CD14-positive monocyte (primary cell): ENCODE results near the gene PDILT. TPM values are rescaled to one million over a fixed set of nuclear protein-coding genes. Genes with fewer than 3 reads are reported as not detected.
A peak's percentile ranks its signal among the peaks of the same experiment; 100 is the strongest.

Source experiments
- DNase-seq, 3 donors: peaks; one replicate each; pipeline ENCODE4 v3.0.0-alpha.2; 2011 to 2022
- H2AFZ ChIP-seq: 2 replicates; pipeline ENCODE4 v1.6.0; 2012; ENCODE audit warnings: mild to moderate bottlenecking, low read depth, low read length, inconsistent platforms; ENCODE audit not compliant: insufficient read depth, poor library complexity, severe bottlenecking
- H3K27ac ChIP-seq, 2 donors: 1 replicate in 1 of 2; 2 replicates in 1 of 2; pipeline ENCODE4 v1.5.1; 2012 to 2013; ENCODE audit warnings: low read length in 2 of 2, control low read depth in 1 of 2, inconsistent platforms in 1 of 2, low read depth in 1 of 2, mild to moderate bottlenecking in 1 of 2
- H3K27me3 ChIP-seq, 2 donors: one replicate each; pipeline versions ENCODE4 v1.6.0 to v1.6.1; 2011 to 2013; ENCODE audit warnings: low read length in 2 of 2; ENCODE audit not compliant: control insufficient read depth in 2 of 2, insufficient read depth in 2 of 2
- H3K36me3 ChIP-seq, 2 donors: replicated peaks in 1 of 2; 1 replicate in 1 of 2; 2 replicates in 1 of 2; pipeline versions ENCODE4 v1.5.1 to v1.6.1; 2012 to 2013; ENCODE audit warnings: low read length in 2 of 2, control low read depth in 1 of 2, inconsistent platforms in 1 of 2, mild to moderate bottlenecking in 1 of 2; ENCODE audit not compliant: insufficient read depth in 2 of 2, control insufficient read depth in 1 of 2
- H3K4me1 ChIP-seq, 2 donors: 1 replicate in 1 of 2; 2 replicates in 1 of 2; pipeline versions ENCODE4 v1.5.1 to v1.6.1; 2012 to 2013; ENCODE audit warnings: low read length in 2 of 2, control low read depth in 1 of 2, inconsistent platforms in 1 of 2, mild to moderate bottlenecking in 1 of 2, moderate library complexity in 1 of 2; ENCODE audit not compliant: insufficient read depth in 2 of 2, control insufficient read depth in 1 of 2
- H3K4me2 ChIP-seq: replicated peaks from 2 replicates; pipeline ENCODE3; 2012; ENCODE audit warnings: low read length, moderate library complexity, mild to moderate bottlenecking; ENCODE audit not compliant: poor library complexity, severe bottlenecking; ENCODE audit errors: extremely low read depth
- H3K4me3 ChIP-seq, 3 experiments: fragments of 200-600 bp in 1 of 3; sonication (generic) in 1 of 3; replicated peaks in 1 of 3; 1 replicate in 2 of 3; 2 replicates in 1 of 3; pipeline ENCODE4 v1.5.1; 2011 to 2013; ENCODE audit warnings: low read length in 3 of 3, mild to moderate bottlenecking in 3 of 3, control low read depth in 2 of 3, low read depth in 2 of 3, inconsistent platforms in 1 of 3, moderate library complexity in 1 of 3
- H3K79me2 ChIP-seq: 2 replicates; pipeline ENCODE4 v1.6.0; 2012; ENCODE audit warnings: mild to moderate bottlenecking, control low read depth, inconsistent platforms, low read length, moderate library complexity; ENCODE audit not compliant: insufficient read depth
- H3K9ac ChIP-seq: 2 replicates; pipeline ENCODE4 v1.6.0; 2017; ENCODE audit warnings: low read length, mild to moderate bottlenecking; ENCODE audit not compliant: insufficient read depth, poor library complexity, severe bottlenecking
- H3K9me3 ChIP-seq, 2 donors: replicated peaks in 1 of 2; 1 replicate in 1 of 2; 2 replicates in 1 of 2; pipeline versions ENCODE4 v1.5.1 to v1.6.1; 2012 to 2013; ENCODE audit warnings: low read length in 2 of 2, control low read depth in 1 of 2; ENCODE audit not compliant: control insufficient read depth in 1 of 2, insufficient read depth in 1 of 2
- H4K20me1 ChIP-seq: 2 replicates; pipeline ENCODE4 v1.6.0; 2012; ENCODE audit warnings: mild to moderate bottlenecking, low read length, control low read depth, moderate library complexity; ENCODE audit not compliant: insufficient read depth
- H3K27ac Mint-ChIP-seq, 7 donors: one replicate each; pipeline ENCODE4 v1.8.0; 2020; ENCODE audit warnings: mild to moderate bottlenecking in 7 of 7, mixed read lengths in 7 of 7, moderate library complexity in 6 of 7, inconsistent platforms in 2 of 7
- H3K27me3 Mint-ChIP-seq, 3 donors: one replicate each; pipeline ENCODE4 v1.8.0; 2021 to 2022; ENCODE audit warnings: low read depth in 3 of 3, mild to moderate bottlenecking in 3 of 3, mixed read lengths in 3 of 3, moderate library complexity in 3 of 3, inconsistent platforms in 1 of 3
- H3K36me3 Mint-ChIP-seq, 2 donors: one replicate each; pipeline ENCODE4 v1.8.0; 2020; ENCODE audit warnings: mixed read lengths in 2 of 2, inconsistent platforms in 1 of 2, mild to moderate bottlenecking in 1 of 2
- H3K4me1 Mint-ChIP-seq: one replicate; pipeline ENCODE4 v1.8.0; 2020; ENCODE audit warnings: mild to moderate bottlenecking, mixed read lengths
- H3K4me3 Mint-ChIP-seq, 2 donors: one replicate each; pipeline ENCODE4 v1.8.0; 2020; ENCODE audit warnings: mild to moderate bottlenecking in 2 of 2, mixed read lengths in 2 of 2, moderate library complexity in 1 of 2
- H3K9me3 Mint-ChIP-seq, 7 donors: one replicate each; pipeline ENCODE4 v1.8.0; 2020 to 2022; ENCODE audit warnings: mixed read lengths in 7 of 7, mild to moderate bottlenecking in 6 of 7, moderate library complexity in 6 of 7, inconsistent platforms in 2 of 7
- CTCF ChIP-seq: fragments of 200-600 bp; IDR thresholded peaks from one replicate; pipeline ENCODE4 v1.8.0; 2022; ENCODE audit warnings: antibody characterized with exemption, mild to moderate bottlenecking
- WGBS: methylation state at CpG from one replicate; pipeline ENCODE4 v1.1.5; 2013; ENCODE audit warnings: missing lambda C conversion rate; ENCODE audit not compliant: insufficient coverage; 5-methylcytosine and 5-hydroxymethylcytosine counted together
- intact Hi-C, 2 donors: fragments of 100-400 bp; cut with micrococcal nuclease; formaldehyde crosslinking; loops; one replicate each; pipeline versions ENCODE4 v1.15.0 to v1.15.1; 2023
- polyA plus RNA-seq, 3 donors: library from polyadenylated mRNA; depleted of rRNA in 1 of 3; unstranded in 2 of 3; stranded (reverse) in 1 of 3; fragments of 300-500 nt in 2 of 3; fragments of >200 nt in 1 of 3; fragmentation: Illumina TruSeq in 2 of 3; gene quantifications; 1 replicate in 2 of 3; 2 replicates in 1 of 3; pipeline ENCODE4 v1.2.3, GENCODE V29; 2012 to 2021

PDILT gene
- polyA plus RNA-seq, 3 donors, result not detected

DNA sequence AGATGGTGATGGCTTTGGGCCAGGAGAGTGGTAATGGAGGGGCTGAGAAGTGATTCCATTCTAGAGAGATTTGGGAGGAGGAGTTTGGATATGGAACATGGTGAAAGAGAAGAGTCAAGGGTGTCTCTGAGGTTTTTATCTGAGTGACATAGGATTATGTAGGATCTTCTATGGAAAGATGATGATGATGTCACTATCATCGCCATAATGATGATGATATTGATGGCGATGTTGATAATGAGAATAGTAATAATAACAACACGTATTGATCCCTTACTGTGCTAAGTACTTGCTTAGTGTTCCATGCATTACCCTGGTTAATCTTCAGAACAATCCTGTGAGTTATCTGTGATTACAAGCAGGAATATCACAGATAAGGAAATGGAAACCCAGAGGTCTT is 16.6 kb downstream of the PDILT start:
- H3K27ac ChIP-seq, result no peak overlapping the region
- no peaks in the 10 kb centered on the region for H3K27me3 ChIP-seq
- Mint-ChIP-seq H3K4me3 (no peak overlapping the region), H3K4me1 (no peaks in the 10 kb centered on the region), H3K9me3 (no peaks in the 10 kb centered on the region), H3K36me3 (no peaks in the 10 kb centered on the region), H3K27ac (no peak overlapping the region), H3K27me3 (peaks cover 9 to 24% (median 14%) of the 10 kb centered on the region in 3 donors)
- intact Hi-C loops, result loop anchor here (10.0 kb wide), 1 partner anchor 483 kb away; no protein-coding TSS in a partner anchor
- no CpG with 5 or more reads among the region's 3 CpGs for WGBS
- no peak overlapping the region for H2AFZ ChIP-seq
- H3K9me3 ChIP-seq, result no peaks in the 10 kb centered on the region
- no peak overlapping the region for H3K4me3 ChIP-seq
- TF ChIP-seq CTCF, result no peak
- H3K36me3 ChIP-seq, result no peaks in the 10 kb centered on the region
- H3K4me1 ChIP-seq, result no peaks in the 10 kb centered on the region
- no peaks in the 10 kb centered on the region for H3K79me2 ChIP-seq
- no peak overlapping the region for H3K9ac ChIP-seq
- no peak overlapping the region for H3K4me2 ChIP-seq
- DNase-seq, result no peak
- no peaks in the 10 kb centered on the region for H4K20me1 ChIP-seq

DNA sequence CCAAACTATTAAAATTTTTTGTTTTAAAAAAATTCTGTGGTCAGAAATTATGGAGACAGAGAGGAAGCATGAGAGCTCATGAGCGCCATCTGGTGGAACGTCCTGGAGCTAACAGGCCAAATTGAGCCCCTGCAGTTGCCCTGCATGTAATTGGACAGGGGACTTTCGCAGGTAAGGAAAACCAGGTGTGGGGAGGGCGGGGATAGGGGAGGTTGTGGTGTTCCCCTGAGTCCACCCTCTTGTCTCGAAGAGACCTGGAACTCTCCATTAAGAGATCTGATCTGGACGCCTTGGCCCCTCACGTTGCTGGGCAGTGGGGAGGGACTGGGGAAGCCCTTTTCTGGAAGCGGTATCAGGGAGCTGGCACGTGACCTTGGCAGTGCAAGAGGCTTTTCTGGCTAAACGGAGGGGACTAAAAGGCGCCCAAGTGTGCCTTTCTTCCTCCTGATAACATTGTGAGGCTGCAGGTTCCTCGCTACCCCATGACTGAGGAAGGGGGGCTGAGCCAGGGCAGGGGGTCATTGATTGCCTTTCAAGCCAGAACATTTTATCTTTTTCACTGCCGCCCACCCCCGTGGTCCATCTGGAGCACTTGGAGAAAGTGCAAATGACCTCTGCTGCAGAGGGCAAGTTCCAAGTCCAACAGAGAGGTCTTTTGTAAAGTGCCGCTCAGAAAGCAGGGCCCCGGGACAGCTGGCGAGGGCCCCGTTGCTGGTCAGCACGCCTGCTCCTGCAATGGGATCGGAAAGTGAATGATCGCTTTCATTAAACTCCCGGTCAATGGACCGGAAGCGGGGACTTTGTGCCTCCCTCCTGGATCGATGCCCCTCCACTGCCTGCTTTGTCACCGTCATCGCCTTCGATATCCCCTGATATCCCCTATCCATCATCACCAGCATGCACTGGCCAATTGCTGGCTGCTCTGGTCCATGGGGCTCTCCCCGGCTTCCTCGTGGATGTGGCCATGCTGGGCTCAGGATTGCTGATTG is 18.4 kb downstream of the PDILT start:
- Mint-ChIP-seq H3K27me3 (peaks cover 9 to 29% (median 14%) of the 10 kb centered on the region in 3 donors), H3K4me1 (no peaks in the 10 kb centered on the region), H3K4me3 (peak overlapping the region in 1 of 2 donors; percentile 43), H3K36me3 (no peaks in the 10 kb centered on the region), H3K9me3 (no peaks in the 10 kb centered on the region), H3K27ac (no peak overlapping the region)
- Histone ChIP-seq H3K4me1 (no peaks in the 10 kb centered on the region), H3K9me3 (no peaks in the 10 kb centered on the region), H3K4me3 (no peak overlapping the region), H3K27me3 (no peaks in the 10 kb centered on the region), H3K79me2 (no peaks in the 10 kb centered on the region), H3K9ac (no peak overlapping the region), H3K4me2 (no peak overlapping the region), H2AFZ (no peak overlapping the region), H4K20me1 (no peaks in the 10 kb centered on the region), H3K27ac (no peak overlapping the region), H3K36me3 (no peaks in the 10 kb centered on the region)
- TF ChIP-seq CTCF, result peak; percentile 94
- intact Hi-C loops, result loop anchor here (2.0 to 10.0 kb wide), 2 partner anchors 19 to 481 kb away; partner anchors contain the start of gene PDILT (in 1 of the 2)
- WGBS, result 30% methylated on average over 29 of the region's 30 CpGs
- peak; percentile 32 to 51 (median 49) for DNase-seq
